Amniotic epithelial cell (primary cell): ENCODE results near the gene GRK2.
A peak's percentile ranks its signal among the peaks of the same experiment; 100 is the strongest.

ENCODE experiments used
- DNase-seq: peaks from one replicate; pipeline ENCODE4 v3.0.0-alpha.2; 2010; ENCODE audit warnings: low read depth

The GRK2 gene

DNA sequence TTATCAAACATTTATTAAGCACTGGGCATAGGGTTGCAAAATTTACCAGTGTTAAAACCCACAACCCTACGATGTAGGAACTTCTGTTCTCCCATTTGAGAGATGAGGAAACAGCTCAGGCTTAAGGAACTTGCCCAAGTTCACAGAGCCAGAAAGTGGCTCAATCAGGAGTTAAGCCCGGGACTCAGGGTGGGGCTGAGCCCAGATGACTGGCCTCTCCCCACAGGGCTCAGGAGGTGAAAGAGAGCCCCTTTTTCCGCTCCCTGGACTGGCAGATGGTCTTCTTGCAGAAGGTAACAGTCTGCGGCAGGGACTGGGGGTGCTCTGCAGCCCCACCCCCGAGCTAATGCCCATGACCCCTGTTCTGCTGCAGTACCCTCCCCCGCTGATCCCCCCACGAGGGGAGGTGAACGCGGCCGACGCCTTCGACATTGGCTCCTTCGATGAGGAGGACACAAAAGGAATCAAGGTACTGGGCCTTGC is 17.2 kb downstream of the GRK2 start:
- DNase-seq: no peak

DNA sequence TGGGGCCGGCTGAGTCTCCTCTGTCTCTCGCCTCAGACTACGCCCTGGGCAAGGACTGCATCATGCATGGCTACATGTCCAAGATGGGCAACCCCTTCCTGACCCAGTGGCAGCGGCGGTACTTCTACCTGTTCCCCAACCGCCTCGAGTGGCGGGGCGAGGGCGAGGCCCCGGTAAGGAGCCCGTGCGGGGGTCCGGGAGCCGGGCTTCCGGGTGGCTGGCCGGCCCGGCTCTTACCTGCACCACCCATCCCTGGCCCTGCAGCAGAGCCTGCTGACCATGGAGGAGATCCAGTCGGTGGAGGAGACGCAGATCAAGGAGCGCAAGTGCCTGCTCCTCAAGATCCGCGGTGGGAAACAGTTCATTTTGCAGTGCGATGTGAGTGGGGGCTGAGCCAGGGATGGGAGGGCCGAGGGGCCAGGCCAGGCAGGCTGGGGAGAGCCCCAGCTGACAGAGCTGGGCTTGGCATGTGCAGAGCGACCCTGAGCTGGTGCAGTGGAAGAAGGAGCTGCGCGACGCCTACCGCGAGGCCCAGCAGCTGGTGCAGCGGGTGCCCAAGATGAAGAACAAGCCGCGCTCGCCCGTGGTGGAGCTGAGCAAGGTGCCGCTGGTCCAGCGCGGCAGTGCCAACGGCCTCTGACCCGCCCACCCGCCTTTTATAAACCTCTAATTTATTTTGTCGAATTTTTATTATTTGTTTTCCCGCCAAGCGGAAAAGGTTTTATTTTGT is 18.7 kb downstream of the GRK2 start:
- DNase-seq: no peak

DNA sequence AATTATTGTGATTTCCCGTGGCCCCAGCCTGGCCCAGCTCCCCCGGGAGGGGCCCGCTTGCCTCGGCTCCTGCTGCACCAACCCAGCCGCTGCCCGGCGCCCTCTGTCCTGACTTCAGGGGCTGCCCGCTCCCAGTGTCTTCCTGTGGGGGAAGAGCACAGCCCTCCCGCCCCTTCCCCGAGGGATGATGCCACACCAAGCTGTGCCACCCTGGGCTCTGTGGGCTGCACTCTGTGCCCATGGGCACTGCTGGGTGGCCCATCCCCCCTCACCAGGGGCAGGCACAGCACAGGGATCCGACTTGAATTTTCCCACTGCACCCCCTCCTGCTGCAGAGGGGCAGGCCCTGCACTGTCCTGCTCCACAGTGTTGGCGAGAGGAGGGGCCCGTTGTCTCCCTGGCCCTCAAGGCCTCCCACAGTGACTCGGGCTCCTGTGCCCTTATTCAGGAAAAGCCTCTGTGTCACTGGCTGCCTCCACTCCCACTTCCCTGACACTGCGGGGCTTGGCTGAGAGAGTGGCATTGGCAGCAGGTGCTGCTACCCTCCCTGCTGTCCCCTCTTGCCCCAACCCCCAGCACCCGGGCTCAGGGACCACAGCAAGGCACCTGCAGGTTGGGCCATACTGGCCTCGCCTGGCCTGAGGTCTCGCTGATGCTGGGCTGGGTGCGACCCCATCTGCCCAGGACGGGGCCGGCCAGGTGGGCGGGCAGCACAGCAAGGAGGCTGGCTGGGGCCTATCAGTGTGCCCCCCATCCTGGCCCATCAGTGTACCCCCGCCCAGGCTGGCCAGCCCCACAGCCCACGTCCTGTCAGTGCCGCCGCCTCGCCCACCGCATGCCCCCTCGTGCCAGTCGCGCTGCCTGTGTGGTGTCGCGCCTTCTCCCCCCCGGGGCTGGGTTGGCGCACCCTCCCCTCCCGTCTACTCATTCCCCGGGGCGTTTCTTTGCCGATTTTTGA is 19.5 kb downstream of the GRK2 start:
- DNase-seq: no peak

DNA sequence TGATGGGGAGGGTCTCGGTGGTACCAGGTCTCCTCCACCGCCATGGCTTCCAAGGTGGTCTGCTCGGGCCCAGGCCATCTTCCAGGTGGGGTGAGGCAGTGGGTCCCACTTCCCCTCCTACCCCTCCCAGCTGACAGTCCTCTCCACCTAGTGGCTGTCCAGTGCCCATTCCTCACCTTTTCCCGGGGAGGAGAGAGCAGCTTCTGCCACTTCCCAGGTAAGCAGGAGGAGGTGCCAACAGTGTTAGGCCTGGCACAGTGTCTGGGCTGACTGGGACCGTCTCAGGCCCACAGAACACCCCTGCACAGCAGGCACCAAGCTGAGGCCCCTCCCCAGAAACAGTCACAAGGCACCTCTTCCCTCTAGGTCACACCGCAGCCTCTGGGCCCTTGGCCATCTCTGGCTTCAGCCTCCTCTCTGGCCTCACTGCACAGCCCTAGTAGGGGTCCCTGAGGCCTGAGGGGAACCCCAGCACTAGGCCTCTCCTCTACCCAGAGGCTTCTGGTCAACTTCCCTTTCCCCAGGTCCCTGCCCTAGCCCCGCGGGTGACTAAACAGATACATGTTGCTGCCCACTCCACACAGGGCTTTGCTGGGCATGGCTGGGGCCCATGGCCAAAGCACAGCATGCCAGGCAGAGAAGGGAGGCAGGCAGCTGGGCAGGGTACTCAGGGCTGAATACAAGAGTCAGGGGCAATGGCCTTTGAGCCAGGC is 20.5 kb downstream of the GRK2 start:
- no peak for DNase-seq

DNA sequence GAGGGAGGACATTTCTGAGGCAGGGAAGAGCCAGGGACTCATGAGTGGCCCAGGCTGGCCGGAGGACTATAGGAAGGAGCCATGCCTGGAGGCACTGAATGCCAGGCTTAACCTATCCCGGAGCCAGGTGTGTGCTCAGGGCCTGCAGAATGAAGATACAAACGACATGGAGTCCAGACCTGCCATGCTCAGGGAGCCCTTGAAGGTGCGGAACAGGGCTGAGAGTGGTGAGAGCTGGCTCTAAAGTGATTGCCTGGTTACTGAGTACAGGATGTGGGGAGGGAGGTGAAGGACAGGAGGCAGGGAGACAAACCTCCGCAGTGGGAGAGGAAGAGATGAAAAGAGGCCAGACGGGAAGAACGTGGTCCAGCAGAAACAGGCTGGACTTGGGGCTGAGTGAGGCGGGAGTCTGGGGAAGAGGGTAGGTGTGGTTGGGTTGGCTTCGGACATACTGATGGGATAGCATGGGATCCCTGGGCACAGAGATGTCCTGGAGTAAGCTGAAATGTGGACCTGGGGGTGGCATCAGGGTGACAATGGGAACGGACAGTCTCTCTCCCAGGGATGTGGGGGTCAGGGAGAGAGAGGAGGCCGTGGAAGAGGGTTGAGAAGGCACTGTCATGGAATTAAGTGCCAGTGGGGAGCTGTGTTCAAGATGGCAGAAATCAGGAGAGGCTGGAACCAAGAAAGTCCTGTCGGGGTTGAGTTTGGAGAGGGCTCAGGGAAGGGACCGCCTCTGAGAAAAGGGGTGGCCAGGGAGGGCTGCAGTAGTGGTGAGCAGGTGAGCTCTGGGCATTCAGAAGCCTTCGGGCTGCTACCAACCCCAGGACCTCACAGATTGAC is 21.3 kb downstream of the GRK2 start:
- no peak for DNase-seq

DNA sequence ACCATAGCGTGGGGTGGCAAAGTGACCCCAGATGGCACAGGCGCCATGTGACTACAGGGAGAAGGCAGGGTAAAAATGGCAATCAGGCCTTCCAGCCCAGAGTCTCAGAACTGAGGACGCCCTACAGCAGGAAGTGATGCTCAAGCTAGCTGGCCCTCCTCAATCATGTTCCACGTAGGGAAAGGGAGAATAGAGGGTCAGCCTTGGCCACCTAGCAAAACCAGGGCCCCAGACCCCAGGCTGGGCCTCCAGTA is 21.9 kb downstream of the GRK2 start:
- no peak for DNase-seq

DNA sequence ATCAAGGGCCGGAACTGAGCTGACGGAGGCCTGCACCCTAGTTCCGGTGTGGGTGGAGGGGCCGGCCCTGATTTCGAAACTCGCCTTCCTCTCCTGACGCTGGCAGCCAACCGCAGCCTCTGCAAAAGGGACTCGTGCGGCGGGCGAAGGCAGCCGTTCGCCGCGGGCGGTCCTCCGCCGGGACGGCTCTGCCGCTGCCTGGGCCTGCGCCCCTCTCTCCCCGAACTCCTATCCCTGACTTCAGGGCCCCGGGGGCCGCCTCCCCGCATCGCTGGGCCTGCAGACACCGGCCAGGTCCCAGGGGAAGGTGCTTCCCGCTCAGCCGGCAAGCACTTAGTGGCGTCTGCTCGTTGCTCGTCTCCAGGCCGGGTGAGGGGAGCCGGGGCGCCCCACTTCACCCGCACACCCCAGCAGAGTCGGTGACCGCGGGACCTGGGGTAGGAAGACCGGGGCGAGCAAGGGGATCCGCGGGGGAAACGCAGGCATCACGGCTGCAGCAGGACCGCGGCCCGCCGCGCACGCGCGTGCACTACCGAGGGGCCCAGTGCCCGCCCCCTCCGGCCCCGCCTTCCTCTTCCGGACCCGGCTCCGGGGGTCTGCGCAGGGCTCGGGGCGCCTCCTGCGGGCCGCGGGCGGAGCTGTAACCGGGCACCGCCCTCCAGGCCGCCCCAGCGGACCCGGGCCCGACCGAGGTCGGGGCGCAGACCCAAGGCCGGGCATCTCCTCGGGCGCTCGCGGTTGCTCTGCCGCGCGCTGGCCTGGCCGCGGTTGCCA is 22.4 kb downstream of the GRK2 start:
- peak; percentile 91 for DNase-seq

DNA sequence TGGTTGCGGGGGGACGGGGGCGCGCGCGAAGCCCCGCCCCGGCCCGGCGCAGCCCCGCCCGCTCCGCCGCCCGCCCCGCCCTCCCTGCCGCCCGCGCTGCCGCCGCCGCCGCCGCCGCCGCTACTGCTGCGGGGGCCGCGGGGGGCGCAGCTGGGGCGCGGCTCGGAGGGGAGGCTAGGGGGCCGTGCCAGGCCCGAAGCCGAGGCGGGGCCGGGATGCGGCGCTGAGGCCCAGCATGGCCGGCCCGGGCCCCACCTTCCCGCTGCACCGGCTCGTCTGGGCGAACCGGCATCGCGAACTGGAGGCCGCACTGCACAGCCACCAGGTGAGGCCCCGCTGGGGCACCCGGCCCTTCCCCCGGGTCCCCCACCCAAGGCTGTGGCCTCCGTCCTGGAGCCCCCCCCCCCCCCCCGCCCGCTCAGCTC is 23.0 kb downstream of the GRK2 start, which contains the start of gene ANKRD13D:
TSS of gene ANKRD13D (plus strand) at position 78 of the 425 bp plus-strand sequence. CDS start at position 236, 158 bp downstream.
- no peak for DNase-seq

DNA sequence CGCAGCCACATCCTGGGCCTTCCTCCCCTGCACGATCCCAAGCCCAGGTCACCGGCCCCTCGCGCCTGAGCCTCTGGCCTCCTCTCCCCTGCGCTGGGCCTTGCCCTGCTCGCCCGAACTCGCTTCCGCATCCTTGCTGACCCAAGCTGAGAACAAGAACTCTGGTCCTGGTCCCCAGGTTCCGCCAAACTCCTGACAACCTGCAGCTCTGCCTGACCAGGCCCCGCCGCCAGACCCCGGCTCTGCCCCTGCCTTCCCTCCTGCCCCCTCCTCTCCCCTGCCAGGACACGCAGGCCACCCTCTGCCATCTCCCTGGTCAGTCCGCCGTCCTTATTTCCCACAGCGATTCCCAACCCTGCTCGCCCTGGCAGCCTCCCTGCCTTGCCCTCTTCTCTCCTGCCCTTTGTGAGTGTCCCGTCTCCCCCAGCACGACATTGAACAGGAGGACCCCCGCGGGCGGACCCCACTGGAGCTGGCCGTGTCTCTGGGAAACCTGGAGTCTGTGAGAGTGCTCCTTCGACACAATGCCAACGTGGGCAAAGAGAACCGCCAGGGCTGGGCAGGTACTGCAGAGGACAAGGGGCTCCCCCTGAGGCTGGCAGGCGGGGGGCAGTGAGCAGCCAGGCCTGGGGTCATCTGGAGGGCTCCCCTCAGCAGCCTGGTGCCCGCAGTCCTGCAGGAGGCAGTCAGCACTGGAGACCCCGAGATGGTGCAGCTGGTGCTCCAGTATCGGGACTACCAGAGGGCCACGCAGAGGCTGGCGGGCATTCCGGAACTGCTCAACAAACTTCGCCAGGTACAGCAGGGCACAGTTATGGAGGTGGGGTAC is 23.6 kb downstream of the GRK2 start:
- peak; percentile 27 for DNase-seq

DNA sequence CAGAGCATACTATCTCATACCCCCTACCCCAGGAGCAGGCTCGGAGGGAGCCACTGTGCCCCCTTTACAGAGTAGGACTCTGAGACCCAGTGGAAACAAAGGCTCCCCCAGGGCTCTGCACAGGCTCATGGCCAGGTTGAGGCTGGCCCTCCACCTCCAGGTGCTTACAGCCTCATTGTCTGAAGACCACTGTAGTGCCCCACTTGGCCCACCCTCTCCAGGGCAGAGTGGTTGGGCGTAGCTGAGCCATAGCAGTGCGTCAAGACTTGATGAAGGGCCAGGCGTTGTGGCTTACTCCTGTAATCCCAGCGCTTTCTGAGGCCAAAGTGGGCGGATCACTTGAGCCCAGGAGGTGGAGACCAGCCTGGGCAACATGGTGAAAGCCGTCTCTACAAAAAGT is 24.5 kb downstream of the GRK2 start:
- DNase-seq: peak; percentile 89

DNA sequence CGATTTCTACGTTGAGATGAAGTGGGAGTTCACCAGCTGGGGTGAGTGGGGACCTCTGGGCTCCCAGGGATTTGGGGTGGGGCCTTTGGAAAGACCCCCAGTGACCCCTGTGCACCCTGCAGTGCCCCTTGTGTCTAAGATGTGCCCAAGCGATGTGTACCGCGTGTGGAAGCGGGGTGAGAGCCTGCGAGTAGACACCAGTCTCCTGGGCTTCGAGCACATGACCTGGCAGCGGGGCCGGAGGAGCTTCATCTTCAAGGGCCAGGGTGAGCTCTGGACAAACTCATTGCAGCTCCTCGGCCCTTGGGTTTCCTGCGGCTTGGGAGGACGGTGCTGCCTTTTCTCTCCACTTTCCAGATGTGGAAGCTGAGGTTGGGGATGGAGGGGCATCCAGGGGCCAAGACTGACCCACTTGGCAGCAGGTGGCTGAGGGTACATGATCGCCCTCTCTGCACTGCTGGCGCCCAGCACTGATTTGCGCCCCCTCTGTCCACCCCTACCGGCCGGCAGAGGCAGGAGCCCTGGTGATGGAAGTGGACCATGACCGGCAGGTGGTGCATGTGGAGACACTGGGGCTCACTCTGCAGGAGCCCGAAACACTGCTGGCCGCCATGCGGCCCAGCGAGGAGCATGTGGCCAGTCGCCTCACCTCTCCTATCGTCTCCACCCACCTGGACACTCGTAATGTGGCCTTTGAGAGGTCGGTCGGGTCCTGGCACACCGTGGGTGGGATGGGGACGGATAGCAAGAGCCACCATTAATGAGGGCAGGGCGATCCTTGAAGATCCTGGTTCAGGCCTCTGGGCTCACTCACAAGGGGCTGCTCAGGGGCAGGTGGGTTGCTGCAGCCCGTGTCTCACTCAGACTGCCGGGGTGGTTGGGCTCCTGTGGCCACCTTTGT is 25.5 kb downstream of the GRK2 start:
- DNase-seq: no peak

DNA sequence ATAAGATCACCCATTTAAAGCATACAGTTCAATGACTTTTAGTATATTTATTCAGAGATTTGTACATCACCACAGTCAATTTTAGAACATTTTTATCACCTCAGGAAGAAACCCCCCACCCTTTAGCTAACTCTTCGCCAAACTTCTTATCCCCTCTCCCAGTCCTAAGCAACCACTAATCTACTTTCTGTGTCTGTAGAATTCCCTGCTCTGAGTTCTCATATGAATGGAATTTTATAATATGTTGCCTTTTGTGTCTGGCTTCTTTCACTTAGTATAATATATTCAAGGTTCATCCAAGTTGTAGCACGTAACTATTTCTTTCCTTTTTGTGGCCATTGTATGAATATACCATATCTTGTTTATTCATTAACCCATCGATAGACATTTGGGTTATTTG is 26.4 kb downstream of the GRK2 start:
- peak; percentile 60 for DNase-seq

DNA sequence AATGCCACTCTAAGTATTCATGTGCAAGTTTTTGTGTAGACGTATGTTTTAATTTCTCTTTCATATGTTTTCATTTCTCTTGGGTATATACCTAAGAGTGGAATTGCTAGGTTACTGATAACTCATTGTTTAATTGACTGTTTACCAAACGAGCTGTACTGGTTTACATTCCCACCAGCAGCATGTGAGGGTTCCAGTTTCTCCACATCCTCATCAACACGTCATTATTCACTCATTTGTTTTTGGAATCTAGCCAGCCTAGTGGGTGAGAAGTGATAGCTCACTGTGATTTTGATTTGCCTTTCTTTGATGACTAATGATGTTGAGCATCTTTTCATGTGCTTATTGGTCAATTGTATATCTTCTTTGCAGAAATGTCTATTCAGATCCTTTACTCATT is 26.8 kb downstream of the GRK2 start:
- DNase-seq: peak; percentile 61

DNA sequence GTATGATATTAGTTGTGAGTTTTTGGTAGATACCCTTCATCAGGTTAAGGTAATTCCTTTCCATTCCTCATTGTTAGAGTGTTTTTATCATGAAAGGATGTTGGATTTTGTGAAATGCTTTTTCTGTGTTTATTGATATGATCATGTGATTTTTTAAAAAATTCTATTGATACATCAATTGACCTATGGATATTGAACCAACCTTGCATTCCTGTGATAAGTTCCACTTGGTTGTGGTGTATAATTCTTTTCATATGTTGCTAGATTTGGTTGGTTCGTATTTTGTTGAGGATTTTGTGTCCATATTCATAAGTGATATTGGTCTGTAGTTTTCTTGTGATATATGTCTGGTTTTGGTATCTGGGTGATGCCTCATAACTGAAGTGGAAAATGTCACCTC is 29.6 kb downstream of the GRK2 start:
- DNase-seq: no peak

DNA sequence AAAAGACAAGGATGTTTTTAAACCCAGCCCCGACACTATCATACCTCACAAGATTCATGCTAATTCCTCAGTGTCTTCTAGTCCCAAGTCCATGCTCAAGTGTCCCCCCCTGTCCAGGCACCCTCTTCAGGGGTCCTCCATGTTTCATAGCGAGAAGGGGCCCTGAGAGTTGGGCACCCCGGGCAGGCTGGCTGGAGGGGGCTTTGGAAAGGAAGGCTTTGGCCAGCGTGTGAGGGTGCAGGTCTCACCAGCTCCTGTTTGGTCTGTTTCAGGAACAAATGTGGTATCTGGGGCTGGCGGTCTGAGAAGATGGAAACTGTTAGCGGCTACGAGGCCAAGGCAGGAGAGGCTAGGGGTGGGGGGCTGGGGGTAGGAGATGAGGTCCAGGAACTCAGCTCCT is 32.5 kb downstream of the GRK2 start:
- DNase-seq: no peak

DNA sequence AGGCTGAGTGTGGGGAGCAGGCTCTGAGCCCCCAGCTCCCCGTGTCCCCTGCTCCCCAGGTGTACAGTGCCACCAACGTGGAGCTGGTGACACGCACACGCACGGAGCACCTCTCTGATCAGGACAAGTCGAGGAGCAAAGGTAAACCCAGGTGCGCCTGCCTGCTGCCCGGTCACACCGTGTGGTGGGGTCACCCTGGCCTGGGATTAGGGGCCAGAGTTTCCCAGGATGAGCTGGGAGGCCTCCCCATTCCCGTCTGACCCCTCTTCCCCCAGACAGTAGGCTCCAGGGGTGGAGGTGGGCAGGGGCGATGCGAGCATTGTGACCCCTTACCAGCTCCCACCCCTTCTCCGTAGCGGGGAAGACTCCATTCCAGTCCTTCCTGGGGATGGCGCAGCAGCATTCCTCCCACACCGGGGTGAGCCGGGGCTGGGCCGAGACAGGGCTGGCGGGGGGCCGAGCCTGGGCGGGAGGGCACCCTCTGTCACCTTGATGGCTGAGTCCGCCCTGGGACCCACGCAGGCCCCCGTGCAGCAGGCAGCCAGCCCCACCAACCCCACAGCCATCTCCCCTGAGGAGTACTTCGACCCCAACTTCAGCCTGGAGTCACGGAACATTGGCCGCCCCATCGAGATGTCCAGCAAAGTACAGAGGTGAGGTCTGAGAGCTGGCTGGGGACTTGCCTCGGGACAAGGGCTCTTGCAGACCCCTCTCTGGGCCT is 33.4 kb downstream of the GRK2 start:
- no peak for DNase-seq

DNA sequence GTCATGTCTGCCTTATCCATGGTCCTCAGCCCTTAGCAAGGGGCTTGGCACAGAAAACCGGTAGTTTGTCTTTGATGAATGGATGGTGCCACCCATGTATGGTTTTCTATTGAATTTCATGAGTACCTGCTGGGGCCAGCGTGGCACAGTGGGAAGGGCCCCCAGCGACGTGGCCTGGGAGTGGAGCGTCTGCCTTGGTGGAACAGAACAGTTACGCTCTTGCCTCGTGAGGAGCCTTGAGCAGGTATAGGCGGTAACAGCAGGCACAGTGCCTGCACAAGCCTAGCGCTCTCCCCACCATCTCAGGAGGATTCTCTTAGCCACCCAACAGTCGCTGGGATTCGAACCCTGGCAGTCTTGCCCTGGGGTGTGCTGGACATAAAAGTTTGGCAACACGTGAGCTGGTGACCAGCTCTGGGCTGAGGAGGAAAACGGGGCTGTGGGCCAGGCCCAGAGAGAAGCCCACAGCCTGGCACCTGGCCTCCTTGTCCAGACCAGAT is 34.0 kb downstream of the GRK2 start:
- DNase-seq: no peak

DNA sequence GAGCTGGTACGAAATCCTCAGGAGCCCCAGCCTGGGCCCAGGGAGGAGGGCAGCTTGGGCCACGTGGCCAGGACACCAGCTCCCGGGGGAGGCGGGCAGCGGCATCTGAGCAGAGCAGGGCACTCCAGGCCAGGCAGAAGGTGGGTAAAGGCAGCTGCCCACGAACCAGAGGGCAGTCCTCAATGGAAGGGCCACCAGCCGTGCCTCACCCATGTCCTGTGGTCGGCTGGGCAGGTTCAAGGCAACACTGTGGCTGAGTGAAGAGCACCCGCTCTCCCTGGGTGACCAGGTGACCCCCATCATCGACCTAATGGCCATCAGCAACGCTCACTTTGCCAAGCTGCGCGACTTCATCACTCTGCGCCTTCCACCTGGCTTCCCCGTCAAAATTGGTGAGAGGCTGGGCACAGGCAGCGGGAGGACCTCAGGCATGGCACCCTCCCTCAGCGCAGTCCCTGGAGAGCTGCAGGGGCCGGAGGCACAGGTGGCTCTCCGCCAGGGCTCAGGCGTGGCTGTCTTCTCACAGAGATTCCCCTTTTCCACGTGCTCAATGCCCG is 34.6 kb downstream of the GRK2 start:
- no peak for DNase-seq
